GM19467 (cell line): Measurements from ENCODE around the gene MCF2L.

Source experiments
- ATAC-seq: cut with Tn5 transposase; IDR thresholded peaks from one replicate; pipeline ENCODE4 v1.9.1; 2021; ENCODE audit warnings: mild to moderate bottlenecking, moderate library complexity; ENCODE audit not compliant: unreplicated experiment

Gene MCF2L

GRCh38 chr13:113060557-113061270, 91.7 kb downstream of the MCF2L start:
- no peak for ATAC-seq

GRCh38 chr13:113061271-113061625, 92.2 kb downstream of the MCF2L start:
- no peak for ATAC-seq

- no peak for ATAC-seq
Observed at GRCh38 chr13:113061796-113062425, 92.9 kb downstream of the MCF2L start.

- ATAC-seq: no peak
Observed at GRCh38 chr13:113062691-113063090, 93.7 kb downstream of the MCF2L start.

- no peak for ATAC-seq
Observed at GRCh38 chr13:113063091-113063491, 94.1 kb downstream of the MCF2L start.

GRCh38 chr13:113064000-113064533, 95.1 kb downstream of the MCF2L start:
- ATAC-seq: no peak

GRCh38 chr13:113064534-113065405, 95.8 kb downstream of the MCF2L start:
- ATAC-seq: no peak

GRCh38 chr13:113065406-113066141, 96.6 kb downstream of the MCF2L start:
- no peak for ATAC-seq

GRCh38 chr13:113066142-113066455, 97.1 kb downstream of the MCF2L start:
- ATAC-seq: no peak

GRCh38 chr13:113066746-113067145, 97.7 kb downstream of the MCF2L start:
- no peak for ATAC-seq

- no peak for ATAC-seq
Observed at GRCh38 chr13:113069861-113070805, 101.1 kb downstream of the MCF2L start.

GRCh38 chr13:113070855-113071254, 101.8 kb downstream of the MCF2L start:
- no peak for ATAC-seq

- no peak for ATAC-seq
Observed at GRCh38 chr13:113072376-113072775, 103.4 kb downstream of the MCF2L start.

GRCh38 chr13:113073942-113074341, 104.9 kb downstream of the MCF2L start:
- ATAC-seq: no peak

GRCh38 chr13:113074401-113074800, 105.4 kb downstream of the MCF2L start:
- no peak for ATAC-seq

- ATAC-seq: no peak
Observed at GRCh38 chr13:113074876-113075275, 105.9 kb downstream of the MCF2L start.

- ATAC-seq: no peak
Observed at GRCh38 chr13:113075711-113076110, 106.7 kb downstream of the MCF2L start.

GRCh38 chr13:113076681-113077401, 107.8 kb downstream of the MCF2L start:
- no peak for ATAC-seq

GRCh38 chr13:113077566-113077952, 108.5 kb downstream of the MCF2L start:
- ATAC-seq: no peak
